ENCODE data around the gene ZNF282. TPM values are rescaled to one million over a fixed set of nuclear protein-coding genes. Genes with fewer than 3 reads are reported as not detected.

Gene ZNF282
- 31.6 and 31.9 TPM in 2 replicates for total RNA-seq

DNA sequence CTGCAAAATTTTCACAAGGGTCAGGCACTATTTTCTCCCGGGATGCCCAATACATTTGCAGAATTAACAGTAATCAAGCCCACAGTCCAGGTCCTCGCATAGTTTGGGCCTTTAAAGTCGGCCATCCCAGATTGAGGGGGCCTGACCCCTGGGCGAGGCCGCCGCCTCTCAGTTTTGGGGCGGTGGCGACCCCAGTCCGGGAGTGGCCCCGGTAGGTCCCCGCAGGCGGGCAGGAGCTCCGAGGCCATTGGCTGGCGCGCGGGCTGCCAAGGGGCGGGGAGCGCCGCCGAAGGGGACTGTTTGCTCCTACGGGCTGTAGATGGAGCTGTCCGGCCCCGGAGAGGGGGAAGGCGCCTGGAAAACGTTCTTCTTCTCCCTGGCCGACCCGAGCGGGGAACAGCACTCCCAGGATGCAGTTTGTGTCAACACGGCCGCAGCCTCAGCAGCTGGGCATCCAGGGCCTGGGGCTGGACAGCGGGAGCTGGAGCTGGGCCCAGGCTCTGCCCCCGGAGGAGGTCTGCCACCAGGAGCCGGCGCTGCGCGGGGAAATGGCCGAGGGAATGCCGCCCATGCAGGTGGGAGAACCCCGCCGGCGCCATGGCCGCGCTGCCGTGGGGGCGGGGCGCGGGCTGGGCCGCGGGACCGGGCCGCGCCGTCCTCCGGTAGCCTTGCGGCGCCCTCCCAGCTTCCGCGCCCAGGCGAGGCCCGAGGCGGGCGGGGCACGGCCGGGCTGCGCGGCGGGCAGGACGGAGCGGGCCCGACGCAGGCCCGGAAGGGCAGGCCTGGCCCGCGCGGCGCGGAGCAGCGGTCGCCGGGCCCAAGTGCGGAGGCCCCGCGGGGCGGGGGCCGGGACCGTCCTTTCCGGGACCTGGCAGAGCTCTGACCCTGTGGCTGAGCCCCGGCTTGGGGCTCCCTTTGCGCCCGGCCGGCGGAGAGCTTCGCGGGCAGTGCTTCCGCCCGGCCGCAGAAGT is at the start of gene ZNF282:
ZNF282 (plus strand) TSS at position 367 of the 971 bp plus-strand sequence; CDS start at position 411, 44 bp downstream.
- intact Hi-C loops (cut with micrococcal nuclease) = loop anchor here (1.0 to 5.0 kb wide), 7 partner anchors 14 to 302 kb away; partner anchors contain the start of genes ZNF212, ZNF398, ZNF425 and ZNF746

DNA sequence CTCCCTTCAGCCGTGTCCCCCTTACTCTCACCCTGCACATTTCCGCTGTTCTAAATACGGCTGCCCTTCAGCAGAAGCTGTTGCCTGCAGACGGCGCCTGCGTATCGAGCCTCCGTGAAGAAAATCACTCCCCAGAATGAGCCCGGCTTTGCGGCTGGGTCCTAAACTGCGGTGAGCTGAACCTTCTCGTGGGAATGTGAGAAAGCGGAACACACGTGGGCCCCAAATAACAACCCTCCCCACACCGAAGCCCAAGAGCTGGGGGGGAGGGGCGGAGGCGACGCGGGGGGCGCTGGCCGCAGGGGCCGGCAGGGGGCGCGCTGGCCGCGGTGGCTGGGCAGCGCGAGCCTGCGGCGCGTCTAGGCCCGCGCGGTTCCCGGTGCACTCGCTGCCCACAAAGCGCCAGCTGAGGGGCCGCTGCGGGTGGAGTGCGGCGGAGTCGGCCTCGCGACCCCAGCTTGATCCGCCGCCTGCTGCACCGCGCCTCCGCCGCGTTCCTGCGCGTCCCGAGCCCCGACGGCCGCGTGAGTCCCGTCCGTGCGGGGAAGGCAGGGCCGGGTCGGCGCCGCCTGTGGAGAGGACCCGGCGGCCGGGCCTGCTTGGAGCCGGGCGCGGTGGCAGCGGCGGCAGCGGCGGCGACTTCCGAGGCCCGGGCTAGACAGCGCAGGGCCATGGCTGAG is 48.1 kb upstream of the ZNF282 start, which contains the start of gene ZNF398:
ZNF398 (plus strand) TSS at position 382 of the 680 bp plus-strand sequence; CDS start at position 672, 290 bp downstream.
- intact Hi-C loops (cut with micrococcal nuclease) = loop anchor here (1.0 to 10.0 kb wide), 10 partner anchors 21 to 475 kb away; partner anchors contain the start of genes PDIA4, ZNF212, ZNF282 and ZNF425

DNA sequence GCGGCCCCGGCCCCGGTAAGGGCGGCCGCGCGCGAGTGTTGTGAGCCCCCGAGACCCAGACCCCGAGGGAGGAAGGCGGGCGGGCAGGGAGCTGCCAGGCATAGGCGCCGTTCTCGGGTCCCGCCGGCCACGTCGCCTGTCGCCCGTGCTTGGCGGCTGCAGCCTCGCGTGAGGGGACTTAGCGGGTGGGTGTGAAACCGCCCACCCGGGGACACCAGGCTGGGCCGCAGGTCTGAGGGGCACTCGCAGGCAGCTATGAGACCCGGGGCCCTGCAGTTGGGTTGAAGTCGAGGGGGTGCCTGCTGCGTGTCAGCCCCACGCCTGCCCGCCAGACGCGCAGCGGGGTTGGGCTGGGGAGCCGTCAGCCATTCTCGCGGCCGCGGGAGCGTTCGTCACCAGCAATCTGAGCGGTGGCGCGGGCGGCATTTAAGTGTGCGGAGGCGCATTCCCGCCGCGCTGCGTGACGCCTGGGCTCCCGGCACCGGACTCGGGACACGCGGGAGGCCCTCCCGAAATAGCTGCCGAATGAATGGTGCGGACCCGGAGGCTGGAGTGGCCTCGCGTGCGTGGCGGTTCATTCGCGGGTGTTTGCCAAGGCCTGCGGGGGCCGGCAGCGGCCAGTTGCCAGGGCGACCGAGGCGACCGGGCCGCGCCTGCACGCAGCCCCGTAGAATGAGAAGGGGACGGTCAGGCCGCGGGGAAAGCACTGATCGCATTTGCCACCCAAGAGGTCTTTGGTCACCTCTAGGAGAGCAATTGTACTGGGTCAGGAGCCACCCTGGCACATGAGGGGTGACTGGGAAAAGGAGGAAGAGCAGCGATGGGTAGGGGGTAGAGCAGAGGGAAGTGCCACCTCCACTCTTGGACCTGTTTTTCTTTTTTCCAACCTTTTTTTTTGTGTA is 47.3 kb upstream of the ZNF282 start:
- intact Hi-C loops (cut with micrococcal nuclease) = loop anchor here (1.0 to 10.0 kb wide), 10 partner anchors 22 to 474 kb away; partner anchors contain the start of genes PDIA4, ZNF212, ZNF282 and ZNF425

DNA sequence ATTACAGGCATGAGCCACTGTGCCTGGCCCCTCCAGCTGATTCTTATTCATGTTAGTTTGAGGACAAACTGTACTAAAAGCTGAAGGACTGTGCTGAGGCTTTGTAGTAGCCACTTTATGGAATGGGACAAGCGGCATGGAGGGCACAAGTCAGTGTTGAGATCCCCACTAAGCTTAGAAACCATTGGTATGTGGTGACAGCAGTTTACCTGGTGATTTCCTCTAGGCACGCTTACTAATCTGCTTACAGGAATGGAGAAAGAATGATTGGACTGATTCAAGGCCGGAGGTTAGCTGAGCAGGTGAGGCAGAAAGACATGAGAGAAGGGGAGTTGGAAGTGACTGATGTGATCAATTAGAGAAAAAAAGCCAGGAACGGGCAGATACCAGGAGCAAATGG is 44.4 kb upstream of the ZNF282 start:
- intact Hi-C loops (cut with micrococcal nuclease) = no loop called here

DNA sequence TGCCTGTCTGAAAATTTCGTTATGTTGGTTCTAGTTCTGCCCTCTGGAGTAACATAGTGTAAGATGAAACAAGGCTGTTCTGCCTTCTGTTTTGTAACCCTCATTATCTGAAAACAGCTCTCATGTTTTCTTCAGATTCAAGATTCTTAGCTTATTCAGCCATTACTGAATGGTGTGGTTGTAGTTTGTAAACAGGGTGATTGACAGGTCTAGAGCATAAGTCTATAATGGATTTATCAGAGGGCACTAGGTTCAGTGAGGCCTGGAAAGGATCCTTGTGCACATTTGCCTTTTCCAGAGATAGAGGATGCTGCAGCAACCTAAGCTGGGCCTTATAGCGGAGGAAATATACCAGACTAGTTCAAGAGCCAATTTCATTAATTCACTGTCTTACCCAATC is 42.0 kb upstream of the ZNF282 start:
- intact Hi-C loops (cut with micrococcal nuclease) = no loop called here

DNA sequence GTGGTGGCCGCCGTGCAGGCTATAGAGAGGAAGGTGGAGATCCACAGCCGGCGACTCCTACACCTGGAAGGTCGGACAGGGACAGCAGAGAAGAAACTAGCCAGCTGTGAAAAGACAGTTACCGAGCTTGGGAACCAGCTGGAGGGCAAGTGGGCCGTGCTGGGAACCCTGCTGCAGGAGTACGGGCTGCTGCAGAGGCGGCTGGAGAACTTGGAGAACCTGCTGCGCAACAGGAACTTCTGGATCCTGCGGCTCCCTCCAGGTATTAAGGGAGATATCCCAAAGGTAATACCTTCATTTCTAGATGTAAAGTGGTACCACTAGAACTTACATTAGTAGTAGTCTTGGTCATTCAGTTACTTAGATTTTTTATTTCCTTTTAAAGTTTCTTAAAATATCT is 41.3 kb upstream of the ZNF282 start:
- intact Hi-C loops (cut with micrococcal nuclease) = no loop called here

DNA sequence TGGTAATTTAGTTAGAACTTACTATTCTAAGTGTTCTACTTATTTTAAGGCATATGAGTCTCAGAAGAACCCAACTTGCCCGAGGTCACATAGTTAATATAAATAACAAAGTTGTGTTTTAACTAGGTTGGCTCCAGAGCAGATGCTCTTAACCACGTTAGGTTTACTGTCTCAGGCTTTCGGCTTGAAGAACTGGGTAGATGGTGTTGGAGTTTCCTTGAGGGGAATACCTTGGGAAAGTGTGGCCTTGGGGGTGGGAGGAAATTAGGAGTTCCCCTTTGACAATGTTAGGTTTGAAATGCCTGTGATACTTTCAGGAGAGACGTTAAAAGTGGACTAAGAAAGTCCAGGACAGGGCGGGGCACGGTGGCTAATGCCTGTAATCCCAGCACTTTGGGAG is 38.4 kb upstream of the ZNF282 start:
- intact Hi-C loops (cut with micrococcal nuclease) = no loop called here

DNA sequence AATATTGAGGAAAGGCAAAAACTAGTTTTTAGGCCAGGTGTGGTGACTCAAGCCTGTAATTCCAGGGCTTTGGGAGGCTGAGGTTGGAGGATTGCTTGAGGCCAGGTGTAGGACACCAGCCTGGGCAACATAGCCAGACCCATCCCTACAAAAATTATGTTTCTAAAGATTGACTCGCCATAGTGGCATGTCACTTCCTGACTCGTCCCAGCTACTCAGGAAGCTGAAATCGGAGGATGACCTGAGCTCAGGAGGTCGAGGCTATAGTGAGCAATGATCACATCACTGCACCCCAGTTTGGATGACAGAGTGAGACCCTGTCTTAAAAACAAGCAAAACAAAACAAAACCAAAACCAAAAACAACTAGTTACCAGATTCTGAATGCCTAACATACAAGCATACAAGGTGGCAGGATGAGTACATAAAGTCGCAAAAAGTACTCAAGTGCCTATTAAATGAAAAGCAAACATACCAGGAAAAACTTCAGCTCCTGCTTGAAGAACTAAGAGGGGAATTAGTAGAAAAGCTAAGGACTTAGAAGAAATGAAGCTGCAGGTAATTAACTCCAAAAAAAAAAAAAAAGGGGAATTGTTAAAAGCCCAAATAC is 34.0 kb upstream of the ZNF282 start:
- intact Hi-C loops (cut with micrococcal nuclease) = no loop called here

DNA sequence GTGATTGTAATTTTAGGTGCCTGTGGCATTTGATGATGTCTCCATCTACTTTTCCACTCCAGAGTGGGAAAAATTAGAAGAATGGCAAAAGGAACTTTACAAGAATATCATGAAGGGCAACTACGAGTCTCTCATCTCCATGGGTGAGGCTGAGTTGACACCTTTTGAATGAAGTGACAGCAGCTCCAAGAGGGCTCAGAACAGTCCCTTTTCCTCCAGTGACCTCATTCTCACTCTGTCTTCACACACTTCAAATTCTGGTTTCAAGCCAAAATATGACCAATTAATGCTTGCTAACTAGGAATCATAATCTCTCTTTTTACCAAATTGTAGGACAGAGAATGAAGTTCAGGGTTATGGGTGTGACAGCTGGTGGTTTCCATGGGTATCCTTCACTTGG is 29.2 kb upstream of the ZNF282 start:
- intact Hi-C loops (cut with micrococcal nuclease) = no loop called here

DNA sequence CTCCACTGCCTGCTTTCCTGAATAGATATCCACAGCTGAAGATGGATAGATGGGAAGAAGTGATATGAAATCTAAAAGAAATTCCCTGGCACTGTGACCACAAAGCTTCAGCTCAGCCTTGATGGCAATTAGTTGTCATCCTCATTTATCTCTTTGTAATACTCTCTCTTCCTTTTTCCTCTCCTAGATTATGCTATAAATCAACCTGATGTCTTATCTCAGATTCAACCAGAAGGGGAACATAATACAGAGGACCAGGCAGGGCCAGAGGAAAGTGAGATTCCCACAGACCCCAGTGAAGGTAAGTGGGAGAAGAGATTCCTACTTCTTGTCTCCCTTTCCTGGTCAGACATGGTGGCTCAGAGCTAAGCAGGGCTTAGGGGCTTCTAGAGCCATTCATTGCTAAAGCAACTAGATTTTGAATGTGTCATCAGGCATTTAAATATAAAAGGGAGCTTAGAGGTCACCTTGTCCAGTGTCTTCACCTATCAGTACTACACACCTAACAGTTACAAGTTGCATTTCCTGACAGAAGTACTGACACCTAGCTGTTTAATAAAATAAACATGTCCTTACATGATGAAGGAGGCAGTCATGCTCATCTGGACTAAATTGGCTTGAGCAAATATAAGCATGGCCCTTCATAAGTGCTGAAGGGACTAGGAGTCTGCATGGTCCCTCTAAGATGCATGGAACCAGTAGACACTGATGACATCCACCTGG is 28.6 kb upstream of the ZNF282 start:
- intact Hi-C loops (cut with micrococcal nuclease) = no loop called here

DNA sequence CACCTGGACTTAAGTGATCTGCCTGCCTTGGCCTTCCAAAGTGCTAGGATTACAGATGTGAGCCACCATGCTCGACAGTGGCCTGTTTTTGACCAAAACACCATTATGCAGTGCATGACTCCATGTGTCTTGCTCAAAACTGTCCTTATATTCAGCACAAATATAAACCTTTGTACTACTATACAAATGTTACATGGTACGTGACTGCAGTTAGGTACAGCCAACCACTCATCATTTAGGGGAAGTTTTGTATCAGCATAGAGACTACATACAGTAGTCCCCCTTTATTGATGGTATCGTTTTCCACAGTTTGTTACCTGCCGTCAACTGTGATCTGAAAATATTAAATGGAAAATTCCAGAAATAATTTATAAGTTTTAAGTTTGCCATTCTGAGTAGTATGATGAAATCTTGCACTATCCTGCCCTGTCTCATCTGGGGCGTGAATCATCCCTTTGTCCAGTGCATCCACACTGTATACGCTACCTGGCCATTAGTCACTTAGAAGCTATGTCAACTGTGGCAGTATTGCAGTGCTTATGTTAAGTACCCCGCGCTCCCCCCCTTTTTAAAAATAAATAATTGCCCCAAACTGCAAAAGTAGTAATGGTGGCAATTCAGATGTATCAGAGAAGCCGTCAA is 23.3 kb upstream of the ZNF282 start:
- intact Hi-C loops (cut with micrococcal nuclease) = no loop called here

DNA sequence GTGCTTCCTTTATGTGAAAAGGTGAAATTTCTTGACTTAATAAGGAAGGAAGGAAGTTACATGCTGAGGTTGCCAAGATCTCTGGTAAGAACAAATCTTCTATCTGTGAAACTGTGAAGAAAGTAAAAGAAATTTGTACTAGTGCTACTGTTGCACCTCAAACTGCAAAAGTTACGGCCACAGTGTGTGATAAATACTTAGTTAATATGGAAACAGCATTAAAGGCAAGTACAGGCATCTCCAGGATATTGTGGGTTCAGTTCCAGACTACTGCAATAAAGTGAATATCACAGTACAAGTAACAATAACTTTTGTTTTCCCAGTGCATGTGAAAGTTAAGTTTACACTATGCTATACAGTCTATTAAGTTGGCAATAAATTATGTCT is 22.8 kb upstream of the ZNF282 start:
- intact Hi-C loops (cut with micrococcal nuclease) = no loop called here

DNA sequence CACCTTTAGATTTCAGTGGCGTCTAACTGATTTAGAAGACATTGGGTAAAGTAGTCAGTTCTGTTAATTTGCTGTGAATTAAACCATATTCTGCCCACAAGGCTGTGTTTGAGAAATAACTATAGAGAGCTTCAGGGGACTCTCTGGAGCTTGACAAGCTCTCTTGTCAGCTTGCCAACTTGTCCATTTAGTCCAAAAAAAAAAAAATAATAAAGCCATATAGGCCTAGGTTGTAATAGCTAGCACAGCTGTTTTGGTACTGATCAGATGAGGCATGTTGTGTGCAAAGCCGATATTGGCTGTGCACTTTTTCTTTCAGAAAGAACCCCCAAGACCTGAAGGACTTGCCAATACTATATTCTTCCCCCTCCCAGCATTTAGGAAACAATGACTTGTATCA is 20.2 kb upstream of the ZNF282 start:
- intact Hi-C loops (cut with micrococcal nuclease) = no loop called here

DNA sequence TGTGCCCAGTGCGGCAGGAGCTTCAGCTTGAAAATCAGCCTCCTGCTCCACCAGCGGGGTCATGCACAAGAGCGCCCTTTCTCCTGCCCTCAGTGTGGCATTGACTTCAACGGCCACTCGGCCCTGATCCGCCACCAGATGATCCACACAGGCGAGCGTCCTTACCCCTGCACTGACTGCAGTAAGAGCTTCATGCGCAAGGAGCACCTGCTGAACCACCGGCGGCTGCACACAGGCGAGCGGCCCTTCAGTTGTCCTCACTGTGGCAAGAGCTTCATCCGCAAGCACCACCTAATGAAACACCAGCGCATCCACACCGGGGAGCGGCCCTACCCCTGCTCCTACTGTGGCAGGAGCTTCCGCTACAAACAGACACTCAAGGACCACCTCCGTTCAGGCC is 16.1 kb upstream of the ZNF282 start:
- intact Hi-C loops (cut with micrococcal nuclease) = no loop called here

DNA sequence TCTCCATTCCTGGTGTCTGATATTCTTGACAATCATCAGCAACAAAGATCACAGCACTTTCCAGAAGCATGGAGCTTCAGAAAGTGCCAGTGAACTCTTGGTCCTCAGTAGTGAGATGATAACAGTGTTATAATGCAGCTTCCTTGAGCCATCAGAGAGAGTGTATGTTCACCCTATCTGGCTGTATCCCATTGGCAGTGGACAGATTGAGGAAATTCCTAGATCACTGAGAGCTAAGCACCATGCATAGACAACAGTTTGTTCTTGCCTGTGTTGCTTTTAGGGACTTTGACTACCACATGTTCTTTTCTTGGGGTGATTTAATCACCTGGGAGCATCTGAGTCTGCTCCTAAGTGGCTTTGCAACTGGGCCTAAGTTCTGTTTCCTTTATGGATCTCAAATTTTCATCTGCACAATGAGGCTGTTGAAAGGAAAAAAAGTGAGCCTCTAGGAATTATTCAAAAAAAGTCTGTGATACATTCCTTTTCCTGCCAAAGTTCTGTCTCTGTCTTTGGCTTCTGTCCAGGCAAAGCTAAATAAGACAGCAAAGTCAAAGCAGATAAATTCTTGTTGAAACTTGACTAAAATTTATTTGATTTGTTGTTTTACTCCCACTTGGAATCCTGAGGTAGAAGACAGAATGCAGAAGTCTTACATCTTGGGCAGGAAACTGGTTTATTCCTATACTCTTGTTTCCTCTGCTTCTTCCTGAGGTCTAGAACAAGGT is 14.5 kb upstream of the ZNF282 start:
- intact Hi-C loops (cut with micrococcal nuclease) = no loop called here

DNA sequence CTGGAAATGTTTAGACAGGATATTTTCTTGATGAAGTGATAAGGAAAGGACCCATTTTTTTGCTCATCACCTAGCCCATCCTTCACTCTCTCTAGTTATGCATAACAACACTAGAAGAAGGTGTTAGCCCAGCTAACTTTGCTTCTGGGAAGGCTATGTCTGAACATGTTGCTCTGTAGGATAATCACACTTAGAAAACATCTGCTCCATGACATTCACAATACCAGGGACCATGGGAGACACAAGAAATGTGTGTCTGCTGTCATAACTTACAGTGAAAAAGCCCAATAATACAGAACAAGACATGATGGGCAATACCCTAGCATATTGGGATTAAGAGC is 13.9 kb upstream of the ZNF282 start:
- intact Hi-C loops (cut with micrococcal nuclease) = no loop called here

DNA sequence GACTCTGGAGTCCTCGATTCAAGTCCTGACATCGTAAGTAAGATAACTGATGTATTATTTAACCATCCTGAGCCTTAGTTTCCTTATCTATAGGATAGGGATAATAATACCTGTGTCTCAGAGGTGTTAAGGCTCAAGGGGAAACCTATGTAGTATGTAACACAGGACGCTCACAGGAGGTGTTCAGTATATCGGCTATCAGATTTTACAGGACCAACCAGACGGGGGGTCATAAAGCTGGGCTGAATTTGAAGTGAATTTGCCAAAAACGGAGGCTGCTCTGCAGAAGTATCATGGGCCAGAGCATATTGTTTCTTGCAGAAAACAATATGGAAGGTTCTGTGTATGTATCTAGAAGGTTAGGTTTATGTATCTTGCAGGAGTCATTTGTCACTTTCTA is 11.1 kb upstream of the ZNF282 start:
- intact Hi-C loops (cut with micrococcal nuclease) = no loop called here

DNA sequence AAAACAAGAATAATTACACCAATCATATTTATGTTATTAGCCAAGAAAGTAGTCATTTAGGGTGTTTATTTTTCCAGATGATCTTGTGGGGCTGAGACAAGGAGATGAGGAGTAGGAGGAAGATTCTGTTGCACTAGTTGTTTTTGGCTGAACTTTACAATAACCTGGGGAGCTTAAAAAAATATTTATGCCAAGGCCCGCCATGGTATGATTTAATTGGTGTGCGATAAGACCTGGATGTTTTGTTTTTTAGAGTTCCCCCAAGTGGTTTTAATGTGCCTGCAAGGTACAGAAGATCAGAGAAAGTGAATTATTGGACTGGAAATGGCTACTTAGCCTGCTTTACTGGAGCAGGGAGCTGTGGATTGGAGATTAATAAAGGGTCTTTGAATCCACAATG is 7.1 kb upstream of the ZNF282 start:
- intact Hi-C loops (cut with micrococcal nuclease) = no loop called here

Data from T-helper 2 cell treated with Interferon-gamma antibody and Interleukin-4, amounts not matched to agents 100 ng/mL and 5 ng/mL, for 36 hours (primary cell).